BJ (cell line): ENCODE measurements around the gene ANKH. TPM values are rescaled to one million over a fixed set of nuclear protein-coding genes. Genes with fewer than 3 reads are reported as not detected.

ENCODE experiments used
- CTCF ChIA-PET: fragments of 350-600 bp; formaldehyde crosslinking; extraction: SDS; loops from one replicate; lab custom pipeline; 2021; ENCODE audit warnings: antibody characterized with exemption, inconsistent platforms; lab: Yijun Ruan, JAX
- POLR2A ChIA-PET: fragments of 300-600 bp; sonication (Branson Sonifier 250); formaldehyde crosslinking; extraction: SDS; loops from one replicate; lab custom pipeline; 2021; ENCODE audit warnings: antibody characterized with exemption; lab: Charles Lee
- DNase-seq: peaks from one replicate; pipeline ENCODE4 v3.0.0-alpha.2; 2011; ENCODE audit warnings: low read depth
- H3K27me3 ChIP-seq: 2 replicates; pipeline ENCODE4 v1.6.0; 2011; ENCODE audit warnings: low read length; ENCODE audit not compliant: control insufficient read depth, insufficient read depth
- H3K36me3 ChIP-seq: 2 replicates; pipeline ENCODE4 v1.5.1; 2011; ENCODE audit warnings: low read length; ENCODE audit not compliant: control insufficient read depth, insufficient read depth
- H3K4me3 ChIP-seq: 2 replicates; pipeline ENCODE4 v1.5.1; 2011; ENCODE audit warnings: low read depth, mild to moderate bottlenecking, control low read depth, low read length
- polyA plus RNA-seq: library from polyadenylated mRNA; depleted of rRNA; stranded (reverse); fragments of >200 nt; gene quantifications from 2 replicates; pipeline ENCODE4 v1.2.3, GENCODE V29; 2011
- TF ChIP-seq, protein P1 (sequence below): IDR thresholded peaks from 2 replicates; pipeline ENCODE4 v1.5.1; 2011; ENCODE audit warnings: low read depth, mild to moderate bottlenecking, control low read depth, inconsistent platforms, low read length, moderate library complexity; ENCODE audit not compliant: insufficient read depth

Gene ANKH
- polyA plus RNA-seq, 1 experiment, result 65.3 TPM

GRCh38 chr5:14757850-14758249, 113.7 kb downstream of the ANKH start:
- TF ChIP-seq, protein P1, sequence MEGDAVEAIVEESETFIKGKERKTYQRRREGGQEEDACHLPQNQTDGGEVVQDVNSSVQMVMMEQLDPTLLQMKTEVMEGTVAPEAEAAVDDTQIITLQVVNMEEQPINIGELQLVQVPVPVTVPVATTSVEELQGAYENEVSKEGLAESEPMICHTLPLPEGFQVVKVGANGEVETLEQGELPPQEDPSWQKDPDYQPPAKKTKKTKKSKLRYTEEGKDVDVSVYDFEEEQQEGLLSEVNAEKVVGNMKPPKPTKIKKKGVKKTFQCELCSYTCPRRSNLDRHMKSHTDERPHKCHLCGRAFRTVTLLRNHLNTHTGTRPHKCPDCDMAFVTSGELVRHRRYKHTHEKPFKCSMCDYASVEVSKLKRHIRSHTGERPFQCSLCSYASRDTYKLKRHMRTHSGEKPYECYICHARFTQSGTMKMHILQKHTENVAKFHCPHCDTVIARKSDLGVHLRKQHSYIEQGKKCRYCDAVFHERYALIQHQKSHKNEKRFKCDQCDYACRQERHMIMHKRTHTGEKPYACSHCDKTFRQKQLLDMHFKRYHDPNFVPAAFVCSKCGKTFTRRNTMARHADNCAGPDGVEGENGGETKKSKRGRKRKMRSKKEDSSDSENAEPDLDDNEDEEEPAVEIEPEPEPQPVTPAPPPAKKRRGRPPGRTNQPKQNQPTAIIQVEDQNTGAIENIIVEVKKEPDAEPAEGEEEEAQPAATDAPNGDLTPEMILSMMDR, result no peak
- CTCF ChIA-PET, result interaction anchor here (1.0 kb wide), 1 partner anchor 83 kb away, joined by 3 read pairs; no protein-coding TSS in a partner anchor
- Histone ChIP-seq H3K4me3 (no peak overlapping the region), H3K27me3 (no peaks in the 10 kb centered on the region), H3K36me3 (no peaks in the 10 kb centered on the region; the same call in none of the 2 replicates)
- no peak for DNase-seq
- POLR2A ChIA-PET, result no interaction called here

DNA sequence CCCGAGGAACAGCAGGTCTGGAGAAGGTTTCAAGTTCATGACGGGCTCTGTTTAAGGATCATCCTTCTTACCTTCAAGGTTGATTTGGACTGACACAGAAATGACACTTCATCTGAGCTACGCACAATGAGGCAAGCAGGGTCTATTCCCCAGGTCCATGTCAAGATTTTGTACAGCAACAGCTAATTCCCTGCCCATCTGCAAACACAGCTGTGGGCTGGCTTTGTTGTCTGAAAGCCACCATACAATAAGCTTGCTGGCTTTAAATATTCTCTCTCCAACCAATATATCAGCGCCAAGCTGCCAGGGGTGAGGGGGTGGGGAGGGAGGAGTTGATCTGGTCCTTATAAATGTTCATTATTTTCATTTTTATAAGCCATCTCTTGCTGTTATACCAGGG, 115.1 kb downstream of the ANKH start:
- Histone ChIP-seq H3K27me3 (no peaks in the 10 kb centered on the region), H3K36me3 (no peaks in the 10 kb centered on the region; the same call in none of the 2 replicates), H3K4me3 (no peak overlapping the region)
- TF ChIP-seq, protein P1, result no peak
- no peak for DNase-seq
- ChIA-PET CTCF (interaction anchor here (0.6 to 1.4 kb wide), 4 partner anchors 12 to 531 kb away, joined by 3 to 4 read pairs (median 3); no protein-coding TSS in a partner anchor), POLR2A (no interaction called here)

DNA sequence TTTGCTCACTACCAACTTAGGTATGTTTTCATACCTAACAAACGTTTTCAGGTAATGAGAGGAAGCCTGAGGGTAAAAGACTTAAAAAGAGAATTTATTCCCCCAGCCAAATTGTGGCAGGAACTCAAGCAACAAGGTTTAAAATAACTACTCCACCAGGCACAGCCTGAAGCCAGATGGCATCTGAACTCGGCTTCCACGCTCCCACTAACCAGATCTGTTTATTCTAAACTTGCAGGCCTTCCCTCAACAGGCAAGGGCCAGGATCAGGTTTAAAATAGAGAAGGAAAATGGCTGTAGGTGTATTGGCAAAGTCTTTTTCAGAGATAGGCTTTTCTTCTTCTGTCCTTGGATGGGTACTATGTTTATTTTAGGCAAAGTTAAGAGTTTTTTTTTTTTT, 117.6 kb downstream of the ANKH start:
- ChIA-PET POLR2A (no interaction called here), CTCF (no interaction called here)
- DNase-seq, result no peak
- TF ChIP-seq, protein P1, result no peak
- peaks cover 2% of the 10 kb centered on the region for H3K36me3 ChIP-seq
- no peaks in the 10 kb centered on the region for H3K27me3 ChIP-seq
- no peak overlapping the region for H3K4me3 ChIP-seq

- no peaks in the 10 kb centered on the region for H3K27me3 ChIP-seq
- H3K4me3 ChIP-seq, result no peak overlapping the region
- H3K36me3 ChIP-seq, result peaks cover 2% of the 10 kb centered on the region
- ChIA-PET CTCF (no interaction called here), POLR2A (no interaction called here)
- TF ChIP-seq, protein P1, result no peak
- DNase-seq, result no peak
Measured at GRCh38 chr5:14753292-14753691, 118.3 kb downstream of the ANKH start.

GRCh38 chr5:14752497-14753071, 119.0 kb downstream of the ANKH start:
- TF ChIP-seq, protein P1, result no peak
- no peak for DNase-seq
- H3K4me3 ChIP-seq, result no peak overlapping the region
- peaks cover 2% of the 10 kb centered on the region for H3K36me3 ChIP-seq
- no peaks in the 10 kb centered on the region for H3K27me3 ChIP-seq
- POLR2A ChIA-PET, result no interaction called here
- CTCF ChIA-PET, result interaction anchor here (1.3 kb wide), 1 partner anchor 25 kb away, joined by 3 read pairs; no protein-coding TSS in a partner anchor
